Transverse colon (tissue), 4 donors: ENCODE data around the gene TULP1.

Experiments used
- EP300 ChIP-seq: sonication (generic); formaldehyde crosslinking; IDR thresholded peaks from one replicate; pipeline ENCODE4 v1.6.1; 2017; ENCODE audit warnings: antibody characterized with exemption, low read depth
- POLR2A ChIP-seq: fragments of 450-650 bp; IDR thresholded peaks from one replicate; pipeline ENCODE4 v1.6.1; 2016; ENCODE audit warnings: antibody characterized with exemption, mild to moderate bottlenecking, moderate library complexity
- POLR2AphosphoS5 ChIP-seq, 3 donors: sonication (generic); formaldehyde crosslinking; IDR thresholded peaks; one replicate each; pipeline ENCODE4 v1.6.1; 2016; ENCODE audit warnings: antibody characterized with exemption in 3 of 3
- TF ChIP-seq, protein P1 (sequence below), 5 experiments: fragments of 200-600 bp in 3 of 5; fragments of 450-650 bp in 2 of 5; sonication (generic) in 3 of 5; IDR thresholded peaks; 1 replicate in 2 of 5; 2 replicates in 3 of 5; pipeline ENCODE4 v1.5.1; 2016 to 2017; ENCODE audit warnings: antibody characterized with exemption in 5 of 5, inconsistent platforms in 3 of 5, mild to moderate bottlenecking in 2 of 5, moderate library complexity in 1 of 5

DNA sequence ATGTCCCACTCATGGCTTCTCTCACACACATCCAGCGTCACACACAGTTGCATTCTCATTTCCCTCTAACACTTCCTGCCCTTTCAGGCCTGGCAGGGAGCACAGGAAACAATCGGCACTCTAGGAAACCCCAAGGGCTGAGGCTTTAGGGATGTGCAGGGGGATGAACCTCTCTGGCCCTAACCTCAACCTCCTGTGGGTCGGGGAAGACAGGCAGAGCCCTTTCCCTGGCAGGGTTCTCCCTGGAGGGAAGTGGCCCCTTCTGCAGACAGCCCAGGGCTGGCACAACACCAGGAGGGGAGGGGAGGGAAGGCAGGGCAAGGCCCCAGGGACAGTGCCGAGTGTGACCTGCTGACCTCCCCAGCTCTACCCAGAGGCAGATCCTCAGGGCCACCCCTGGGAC, 18.5 kb downstream of the TULP1 start:
- TF ChIP-seq, protein P1, sequence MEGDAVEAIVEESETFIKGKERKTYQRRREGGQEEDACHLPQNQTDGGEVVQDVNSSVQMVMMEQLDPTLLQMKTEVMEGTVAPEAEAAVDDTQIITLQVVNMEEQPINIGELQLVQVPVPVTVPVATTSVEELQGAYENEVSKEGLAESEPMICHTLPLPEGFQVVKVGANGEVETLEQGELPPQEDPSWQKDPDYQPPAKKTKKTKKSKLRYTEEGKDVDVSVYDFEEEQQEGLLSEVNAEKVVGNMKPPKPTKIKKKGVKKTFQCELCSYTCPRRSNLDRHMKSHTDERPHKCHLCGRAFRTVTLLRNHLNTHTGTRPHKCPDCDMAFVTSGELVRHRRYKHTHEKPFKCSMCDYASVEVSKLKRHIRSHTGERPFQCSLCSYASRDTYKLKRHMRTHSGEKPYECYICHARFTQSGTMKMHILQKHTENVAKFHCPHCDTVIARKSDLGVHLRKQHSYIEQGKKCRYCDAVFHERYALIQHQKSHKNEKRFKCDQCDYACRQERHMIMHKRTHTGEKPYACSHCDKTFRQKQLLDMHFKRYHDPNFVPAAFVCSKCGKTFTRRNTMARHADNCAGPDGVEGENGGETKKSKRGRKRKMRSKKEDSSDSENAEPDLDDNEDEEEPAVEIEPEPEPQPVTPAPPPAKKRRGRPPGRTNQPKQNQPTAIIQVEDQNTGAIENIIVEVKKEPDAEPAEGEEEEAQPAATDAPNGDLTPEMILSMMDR (IDR thresholded peaks at IDR 0.05): no peak
- TF ChIP-seq POLR2AphosphoS5 (IDR thresholded peaks at IDR 0.05) (no peak), EP300 (no peak), POLR2A (no peak)
